IMR-90 (cell line): ENCODE results near the gene TRAP1.

Experiments used
- BHLHE40 ChIP-seq: fragments of 150-350 bp; IDR thresholded peaks from 2 replicates; pipeline ENCODE4 v1.6.1; 2016; ENCODE audit warnings: mild to moderate bottlenecking, low read depth, low read length
- CEBPB ChIP-seq: IDR thresholded peaks from 2 replicates; pipeline ENCODE4 v1.6.1; 2012; ENCODE audit warnings: low read depth, low read length, improper control_type of control experiment
- CHD1 ChIP-seq: IDR thresholded peaks from 2 replicates; pipeline ENCODE4 v1.6.1; 2012; ENCODE audit warnings: low read depth, low read length, improper control_type of control experiment
- CTCF ChIP-seq: conservative IDR thresholded peaks from 2 replicates; pipeline ENCODE4 v1.5.1; 2012; ENCODE audit warnings: mild to moderate bottlenecking, low read depth, low read length, improper control_type of control experiment
- ELK1 ChIP-seq: fragments of 150-350 bp; IDR thresholded peaks from 2 replicates; pipeline ENCODE4 v1.6.1; 2016; ENCODE audit warnings: low read depth, mild to moderate bottlenecking, low read length, moderate library complexity, borderline replicate concordance
- FOS ChIP-seq: fragments of 150-350 bp; IDR thresholded peaks from 2 replicates; pipeline ENCODE4 v1.6.1; 2016; ENCODE audit warnings: low read depth, low read length
- MAFK ChIP-seq: IDR thresholded peaks from 2 replicates; pipeline ENCODE4 v1.6.1; 2012; ENCODE audit warnings: low read depth, low read length, improper control_type of control experiment
- MAZ ChIP-seq: IDR thresholded peaks from 2 replicates; pipeline ENCODE4 v1.6.1; 2012; ENCODE audit warnings: low read depth, mild to moderate bottlenecking, low read length, improper control_type of control experiment, moderate library complexity, borderline replicate concordance
- MXI1 ChIP-seq: IDR thresholded peaks from 2 replicates; pipeline ENCODE4 v1.6.1; 2012; ENCODE audit warnings: low read depth, mild to moderate bottlenecking, low read length, moderate library complexity, borderline replicate concordance
- POLR2A ChIP-seq: IDR thresholded peaks from 2 replicates; pipeline ENCODE4 v1.6.1; 2012; ENCODE audit warnings: mild to moderate bottlenecking, low read depth, low read length
- RCOR1 ChIP-seq: IDR thresholded peaks from 2 replicates; pipeline ENCODE4 v1.6.1; 2012; ENCODE audit warnings: mild to moderate bottlenecking, low read length, improper control_type of control experiment; ENCODE audit not compliant: insufficient replicate concordance
- SMC3 ChIP-seq: fragments of 150-350 bp; IDR thresholded peaks from 2 replicates; pipeline ENCODE4 v1.6.1; 2016; ENCODE audit warnings: low read depth, mild to moderate bottlenecking, antibody characterized with exemption, low read length, moderate library complexity

GRCh38 chr16:3625331-3625730, 92.0 kb downstream of the TRAP1 start:
- TF ChIP-seq MAFK (no peak), CTCF (no peak), CEBPB (no peak), CHD1 (no peak), POLR2A (no peak), SMC3 (no peak), FOS (no peak), MAZ (no peak), RCOR1 (no peak), BHLHE40 (no peak), ELK1 (no peak), MXI1 (no peak)
